Activated T-cell treated with anti-CD3 and anti-CD28 coated beads, Interleukin-2, amount 50 U/mL, for 48 hours (primary cell): ENCODE measurements around the gene TSPAN5.

Source experiments
- DNase-seq, 2 experiments: peaks; one replicate each; pipeline ENCODE4 v3.0.0-alpha.2; 2020

TSPAN5 gene

DNA sequence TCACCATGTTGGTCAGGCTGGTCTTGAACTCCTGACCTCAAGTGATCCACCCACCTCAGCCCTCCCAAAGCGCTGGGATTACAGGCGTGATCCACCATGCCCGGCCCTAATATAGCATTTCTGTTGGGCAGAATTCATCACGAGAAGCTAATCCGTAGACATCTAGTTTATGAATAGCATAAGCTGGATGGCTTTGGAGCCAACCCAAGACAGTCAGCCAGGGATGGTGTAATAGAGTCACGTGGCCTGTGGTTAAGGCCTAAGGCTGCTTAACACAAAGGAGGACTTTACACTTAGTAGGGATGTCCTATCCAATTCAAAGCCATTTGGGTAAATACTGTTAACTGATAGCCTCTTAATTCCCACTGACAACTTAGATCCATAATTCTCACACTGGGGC lies 223.6 kb downstream of the TSPAN5 start:
- DNase-seq = no peak

DNA sequence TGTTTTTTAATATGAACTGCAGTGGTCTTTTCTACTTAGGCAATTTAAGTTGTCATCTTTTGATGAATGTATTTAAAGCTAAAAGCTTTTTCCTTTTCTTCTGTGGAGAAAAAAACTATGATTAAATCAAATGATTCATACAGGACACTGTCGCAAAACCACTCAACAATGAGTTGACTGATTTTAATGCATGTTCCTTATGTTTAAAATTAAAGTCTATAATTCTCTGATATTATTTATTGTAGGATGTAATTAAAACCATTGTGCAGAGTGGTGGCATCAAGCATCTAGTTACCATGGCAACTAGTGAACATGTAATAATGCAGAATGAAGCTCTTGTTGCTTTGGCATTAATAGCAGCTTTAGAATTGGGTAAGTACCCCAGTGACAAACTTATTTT lies 224.7 kb downstream of the TSPAN5 start:
- no peak for DNase-seq

DNA sequence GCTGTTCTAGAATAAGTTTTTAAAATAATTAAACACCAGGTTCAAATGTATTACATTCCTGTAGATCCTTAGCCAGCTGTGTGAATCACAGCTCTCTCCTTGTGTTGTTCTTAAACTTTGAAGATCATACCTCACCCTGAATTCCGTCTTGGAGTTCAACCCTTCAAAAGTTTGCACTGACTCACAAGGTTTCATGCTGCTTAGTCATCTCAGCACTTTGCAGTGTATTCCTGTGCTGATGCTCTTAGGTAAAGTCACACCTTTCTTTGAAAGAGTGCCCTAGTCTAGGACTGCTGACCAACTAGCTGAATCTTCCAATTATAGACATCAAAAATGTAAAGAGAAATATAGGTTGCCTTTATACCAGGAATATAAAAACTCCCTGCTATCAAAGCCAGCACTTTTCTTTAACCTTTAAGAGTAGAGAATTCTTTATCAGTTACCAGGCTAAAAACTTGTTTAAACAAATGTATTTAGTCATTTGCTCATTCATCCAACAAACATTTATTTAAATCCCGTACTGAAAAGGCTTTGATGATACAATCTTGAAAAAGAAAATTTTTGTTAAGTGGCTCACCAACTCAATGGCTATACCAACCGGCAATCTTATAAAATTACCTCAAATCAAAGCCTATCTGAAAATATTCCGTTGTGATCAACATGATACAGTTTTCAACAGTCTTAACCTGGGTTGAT lies 227.6 kb downstream of the TSPAN5 start:
- no peak for DNase-seq

DNA sequence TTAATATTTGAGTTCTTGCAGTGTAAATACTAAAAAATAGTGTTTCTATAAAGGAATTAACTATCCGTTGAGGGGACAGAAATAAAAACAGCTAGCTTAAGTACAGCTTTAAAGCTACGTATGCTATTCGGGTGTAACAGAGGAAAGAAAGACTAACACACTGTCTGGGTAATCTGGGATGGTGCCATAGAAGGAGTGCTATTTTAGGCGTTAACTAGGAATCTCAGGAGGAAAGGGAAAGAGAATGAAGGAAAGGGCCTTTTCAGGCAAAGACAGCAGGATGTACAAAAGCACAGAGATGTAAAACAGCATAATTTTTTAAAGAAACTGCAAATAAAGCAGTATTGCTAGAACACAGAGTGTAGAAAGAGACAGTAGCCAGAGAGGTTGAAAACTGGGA lies 235.4 kb downstream of the TSPAN5 start:
- DNase-seq = no peak

DNA sequence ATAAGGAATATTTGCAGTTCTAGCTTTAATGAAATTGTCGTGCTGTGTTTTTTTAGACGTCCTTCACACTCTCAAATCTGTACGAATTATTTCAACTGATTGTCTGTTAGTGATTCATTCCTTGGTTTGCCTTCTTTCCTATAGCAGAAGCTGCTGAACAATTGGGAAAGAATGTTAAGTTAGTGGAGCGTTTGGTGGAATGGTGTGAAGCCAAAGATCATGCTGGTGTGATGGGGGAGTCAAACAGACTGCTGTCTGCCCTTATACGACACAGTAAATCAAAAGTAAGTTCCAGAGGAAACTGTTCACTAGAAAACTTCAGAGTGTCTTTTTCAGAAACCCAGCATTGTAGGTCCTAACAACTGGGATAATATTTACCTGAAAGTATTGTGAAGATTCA lies 237.3 kb downstream of the TSPAN5 start:
- no peak for DNase-seq
